ENCODE data around the gene MRPS2. TPM values are rescaled to one million over a fixed set of nuclear protein-coding genes. Genes with fewer than 3 reads are reported as not detected.

Gene MRPS2
- total RNA-seq, 1 donor from 2014 or later: 23.4 TPM

GRCh38 chr9:135484460-135485277 is 15.8 kb upstream of the MRPS2 start:
- Mint-ChIP-seq H3K27me3 (ENCODE audit: insufficient read depth, low read depth) (peaks cover 2% of the 10 kb centered on the region), H3K4me1 (peaks cover 8% of the 10 kb centered on the region), H3K4me3 (no peak overlapping the region), H3K36me3 (peaks cover 14% of the 10 kb centered on the region), H3K27ac (no peak overlapping the region), H3K9me3 (no peaks in the 10 kb centered on the region)
- no peak overlapping the region for H3K4me2 ChIP-seq
- H3K27me3 ChIP-seq: no peaks in the 10 kb centered on the region
- H4K20me1 ChIP-seq (ENCODE audit: low read depth): peaks cover 40% of the 10 kb centered on the region
- no peaks in the 10 kb centered on the region for H3K9me3 ChIP-seq (ENCODE audit: low read depth)
- no peak for TF ChIP-seq CTCF (IDR thresholded peaks at IDR 0.05)
- no peak for TF ChIP-seq EZH2 (IDR thresholded peaks at IDR 0.05)
- TF ChIP-seq EZH2phosphoT487 (IDR thresholded peaks at IDR 0.05): no peak
- peaks cover 38% of the 10 kb centered on the region for H3K79me2 ChIP-seq (ENCODE audit: low read depth)
- H3K4me3 ChIP-seq: no peak overlapping the region
- H3F3A ChIP-seq (ENCODE audit: low read depth): peaks cover 5% of the 10 kb centered on the region
- H2AFZ ChIP-seq (replicated peaks): no peak overlapping the region
- DNase-seq (ENCODE audit: low spot score): no peak
- no peak overlapping the region for H3K27ac ChIP-seq
- H3K4me1 ChIP-seq: peaks cover 9% of the 10 kb centered on the region
- H3K36me3 ChIP-seq: no peaks in the 10 kb centered on the region
- H3K9ac ChIP-seq: no peak overlapping the region

GRCh38 chr9:135485385-135485784 is 15.1 kb upstream of the MRPS2 start:
- H3K27ac Mint-ChIP-seq: no peak overlapping the region
- no peak for TF ChIP-seq EZH2phosphoT487 (IDR thresholded peaks at IDR 0.05)
- no peak for TF ChIP-seq CTCF (IDR thresholded peaks at IDR 0.05)
- TF ChIP-seq EZH2 (IDR thresholded peaks at IDR 0.05): no peak

GRCh38 chr9:135485832-135486231 is 14.7 kb upstream of the MRPS2 start:
- no peaks in the 10 kb centered on the region for H3K36me3 ChIP-seq
- peaks cover 41% of the 10 kb centered on the region for H4K20me1 ChIP-seq (ENCODE audit: low read depth)
- Mint-ChIP-seq H3K27ac (no peak overlapping the region), H3K9me3 (no peaks in the 10 kb centered on the region), H3K27me3 (ENCODE audit: insufficient read depth, low read depth) (peaks cover 2% of the 10 kb centered on the region), H3K36me3 (peaks cover 14% of the 10 kb centered on the region), H3K4me1 (peaks cover 7% of the 10 kb centered on the region), H3K4me3 (no peak overlapping the region)
- TF ChIP-seq EZH2 (IDR thresholded peaks at IDR 0.05): no peak
- TF ChIP-seq CTCF (IDR thresholded peaks at IDR 0.05): peak; percentile 5
- H3K27me3 ChIP-seq: no peaks in the 10 kb centered on the region
- H3K27ac ChIP-seq: no peak overlapping the region
- H3K9ac ChIP-seq: no peak overlapping the region
- peaks cover 8% of the 10 kb centered on the region for H3K4me1 ChIP-seq
- H3F3A ChIP-seq (ENCODE audit: low read depth): no peaks in the 10 kb centered on the region
- no peak overlapping the region for H3K4me3 ChIP-seq
- H3K4me2 ChIP-seq: no peak overlapping the region
- peaks cover 30% of the 10 kb centered on the region for H3K79me2 ChIP-seq (ENCODE audit: low read depth)
- no peak for DNase-seq (ENCODE audit: low spot score)
- H3K9me3 ChIP-seq (ENCODE audit: low read depth): no peaks in the 10 kb centered on the region
- H2AFZ ChIP-seq (replicated peaks): no peak overlapping the region

More at GRCh38 chr9:135485385-135485784, 15.1 kb upstream of the MRPS2 start:
- H3K4me3 ChIP-seq: no peak overlapping the region
- Mint-ChIP-seq H3K4me1 (peaks cover 8% of the 10 kb centered on the region), H3K27me3 (ENCODE audit: insufficient read depth, low read depth) (peaks cover 2% of the 10 kb centered on the region), H3K4me3 (no peak overlapping the region), H3K9me3 (no peaks in the 10 kb centered on the region), H3K36me3 (peaks cover 14% of the 10 kb centered on the region)
- H3K79me2 ChIP-seq (ENCODE audit: low read depth): peaks cover 34% of the 10 kb centered on the region
- no peak overlapping the region for H3K9ac ChIP-seq
- H3K9me3 ChIP-seq (ENCODE audit: low read depth): no peaks in the 10 kb centered on the region
- peaks cover 43% of the 10 kb centered on the region for H4K20me1 ChIP-seq (ENCODE audit: low read depth)
- no peaks in the 10 kb centered on the region for H3K27me3 ChIP-seq
- peaks cover 1% of the 10 kb centered on the region for H3F3A ChIP-seq (ENCODE audit: low read depth)
- H3K27ac ChIP-seq: no peak overlapping the region
- DNase-seq (ENCODE audit: low spot score): no peak
- H3K36me3 ChIP-seq: no peaks in the 10 kb centered on the region
- no peak overlapping the region for H3K4me2 ChIP-seq
- H2AFZ ChIP-seq (replicated peaks): no peak overlapping the region
- peaks cover 9% of the 10 kb centered on the region for H3K4me1 ChIP-seq

Measured in neural progenitor cell (in vitro differentiated cells).